NCI-H446 treated with DMSO at 0.1 percent for 48 hours (cell line): ENCODE measurements around the gene F2RL3.

Source experiments
- DNase-seq: peaks from one replicate; lab custom pipeline; 2025; lab: John Stamatoyannopoulos, UW

The F2RL3 gene

DNA sequence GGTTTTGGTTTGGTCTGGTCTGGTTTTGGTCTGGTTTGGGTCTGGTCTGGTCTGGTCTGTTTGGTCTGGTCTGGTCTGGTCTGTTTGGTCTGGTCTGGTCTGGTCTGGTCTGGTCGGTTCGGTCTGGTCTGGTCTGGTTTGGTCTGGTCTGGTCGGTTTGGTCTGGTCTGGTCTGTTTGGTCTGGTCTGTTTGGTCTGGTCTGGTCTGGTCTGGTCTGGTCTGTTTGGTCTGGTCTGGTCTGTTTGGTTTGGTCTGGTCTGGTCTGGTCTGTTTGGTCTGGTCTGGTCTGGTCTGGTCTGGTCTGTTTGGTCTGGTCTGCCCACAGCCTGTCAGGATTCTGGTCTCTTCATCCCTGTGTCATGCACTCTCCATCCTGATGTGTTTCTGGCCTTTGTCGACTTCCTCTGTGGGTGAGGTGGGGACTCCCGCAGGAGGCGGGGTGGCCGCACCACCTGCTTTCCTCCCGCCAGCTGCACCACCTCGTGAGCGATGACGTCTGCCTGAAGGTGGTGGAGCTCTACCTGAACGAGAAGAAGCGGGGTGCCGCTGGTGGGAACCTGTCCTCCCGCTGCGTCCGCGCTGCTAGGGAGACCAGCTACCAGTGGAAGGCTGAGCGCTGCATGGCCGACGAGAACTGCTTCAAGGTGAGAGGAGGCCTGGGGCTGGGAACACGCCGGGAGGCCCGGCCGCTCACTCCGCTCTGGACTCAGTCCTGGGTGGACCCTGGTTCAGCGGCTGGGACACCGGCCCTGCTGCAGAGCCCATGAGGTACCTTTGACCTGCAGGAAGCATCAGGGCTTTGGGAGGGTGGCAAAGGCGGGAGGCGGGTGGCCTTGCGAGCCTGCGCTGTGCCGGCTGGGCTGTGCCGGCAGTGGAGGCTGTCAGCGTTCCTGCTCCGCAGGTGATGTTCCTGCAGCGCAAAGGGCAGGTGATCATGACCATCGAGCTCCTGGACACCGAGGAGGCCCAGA, 12.9 kb upstream of the F2RL3 start:
- no peak for DNase-seq

DNA sequence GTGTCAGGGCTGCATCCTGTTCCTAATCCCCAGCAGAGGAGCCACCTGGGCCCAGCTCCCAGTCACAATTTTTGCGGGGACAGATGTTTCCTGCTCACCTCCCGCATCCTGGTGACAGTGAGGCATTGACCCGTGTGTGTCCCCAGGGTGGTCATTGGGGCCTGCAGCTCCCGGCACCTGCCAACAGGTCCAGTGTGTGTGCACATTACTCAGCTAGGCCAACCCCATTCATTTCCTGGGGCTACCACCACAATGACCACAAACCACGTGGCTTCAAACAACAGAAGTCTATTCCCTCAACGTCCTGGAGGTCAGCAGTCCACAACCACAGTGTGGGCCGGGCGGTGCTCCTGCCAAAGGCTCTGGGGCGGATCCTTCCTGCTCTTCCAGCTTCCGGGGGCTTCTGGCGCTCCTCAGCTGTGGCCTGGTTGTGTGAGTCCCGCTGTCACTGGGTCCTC, 11.9 kb upstream of the F2RL3 start:
- no peak for DNase-seq

DNA sequence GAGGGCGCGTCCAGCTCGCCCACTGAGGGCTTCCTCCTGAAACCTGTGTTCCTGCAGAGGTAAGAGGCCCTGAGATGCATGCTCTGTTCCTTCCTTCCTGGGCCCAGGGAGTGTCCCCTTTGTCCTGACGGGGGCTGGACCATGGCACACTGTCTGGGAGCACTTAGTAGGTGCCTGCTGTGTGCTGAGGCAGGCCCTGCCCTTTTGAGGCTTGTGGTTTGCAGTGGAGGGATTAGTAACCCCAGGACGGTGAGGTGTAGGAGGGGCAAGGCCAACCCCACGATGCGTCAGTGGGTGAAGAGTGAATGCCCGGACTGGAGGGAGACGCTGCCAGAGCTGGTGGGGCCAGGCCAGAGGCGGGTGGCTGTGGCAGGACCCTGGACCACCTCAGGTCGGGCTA, 11.2 kb upstream of the F2RL3 start:
- DNase-seq, result no peak

DNA sequence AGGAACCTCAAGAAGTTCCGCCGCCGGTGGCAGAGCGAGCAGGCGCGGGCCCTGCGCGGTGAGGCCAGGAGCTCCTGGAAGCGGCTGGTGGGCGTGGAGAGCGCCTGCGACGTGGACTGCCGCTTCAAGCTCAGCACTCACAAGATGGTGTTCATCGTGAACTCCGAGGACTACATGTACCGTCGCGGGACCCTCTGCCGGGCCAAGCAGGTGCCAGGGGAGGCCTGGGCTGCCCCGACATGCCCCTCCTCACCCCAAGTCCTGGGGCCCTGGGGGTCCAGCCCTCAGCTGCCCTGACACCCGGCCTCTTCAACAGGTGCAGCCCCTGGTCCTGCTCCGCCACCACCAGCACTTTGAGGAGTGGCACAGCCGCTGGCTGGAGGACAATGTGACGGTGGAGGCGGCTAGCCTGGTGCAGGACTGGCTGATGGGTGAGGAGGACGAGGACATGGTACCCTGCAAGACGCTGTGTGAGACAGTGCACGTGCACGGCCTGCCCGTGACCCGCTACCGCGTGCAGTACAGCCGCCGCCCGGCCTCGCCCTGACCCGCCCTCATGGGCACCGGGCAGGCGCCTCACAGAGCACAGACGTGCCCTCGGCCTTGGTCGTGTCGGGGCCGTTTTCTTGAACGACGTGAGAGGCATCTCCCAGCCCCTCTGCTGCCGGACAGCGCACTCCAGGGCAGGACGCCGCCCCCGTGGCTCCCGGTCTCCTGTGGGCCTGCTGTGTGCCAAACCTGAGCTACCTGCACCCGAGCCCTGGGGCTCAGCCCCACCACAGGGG, 10.4 kb upstream of the F2RL3 start:
- DNase-seq, result no peak

DNA sequence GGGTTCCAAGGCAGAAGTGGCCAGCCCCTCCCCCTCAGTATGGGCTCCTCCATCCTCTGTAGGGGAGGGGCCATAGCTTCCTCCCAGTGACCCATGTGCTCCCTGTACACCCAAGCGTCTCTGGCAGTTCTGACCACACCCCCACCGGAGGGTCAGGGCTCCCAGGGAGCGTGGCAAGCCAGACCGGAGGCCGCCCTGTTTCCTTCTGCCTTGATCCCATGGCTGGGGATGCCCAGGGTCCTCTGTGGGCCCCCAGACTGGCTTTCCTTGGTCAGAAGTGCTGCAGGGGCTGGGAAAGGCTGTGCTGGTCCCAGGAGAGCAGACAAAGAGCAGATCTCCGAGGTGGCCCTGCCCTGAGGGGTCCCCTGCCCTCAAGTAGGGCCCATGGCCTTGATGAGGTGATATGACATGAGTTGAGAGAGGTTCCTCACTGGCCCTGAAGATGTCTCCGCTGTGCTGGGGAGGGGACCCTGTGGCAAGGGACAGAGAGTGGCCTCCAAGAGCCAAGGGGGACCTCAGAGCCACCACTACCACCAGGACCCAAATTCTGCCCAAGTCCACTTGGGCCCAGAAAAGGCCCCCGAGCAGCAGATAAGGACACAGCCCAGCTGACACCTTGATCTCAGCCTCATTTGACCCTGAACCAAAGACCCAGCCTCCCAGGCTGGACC, 7.8 kb upstream of the F2RL3 start:
- DNase-seq, result no peak

DNA sequence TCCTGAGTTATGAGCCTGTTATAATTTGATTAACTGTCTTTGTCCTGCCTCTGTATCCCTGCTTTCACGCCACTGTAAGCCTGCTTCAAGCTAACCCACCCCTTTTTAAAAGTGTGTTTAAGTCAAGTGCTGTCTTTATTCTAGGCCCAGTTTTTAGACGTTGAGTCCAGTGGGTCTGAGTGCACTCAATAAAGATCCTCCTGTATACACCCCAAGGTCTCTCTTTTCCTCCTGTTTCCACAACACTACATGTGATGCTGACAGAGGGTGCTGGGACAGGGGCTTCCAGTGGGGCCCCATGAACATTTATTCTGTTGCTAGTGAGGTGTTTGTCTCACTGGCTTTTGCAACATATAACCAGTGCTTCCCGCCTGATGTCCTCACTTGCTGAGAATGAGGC, 6.7 kb upstream of the F2RL3 start:
- no peak for DNase-seq

DNA sequence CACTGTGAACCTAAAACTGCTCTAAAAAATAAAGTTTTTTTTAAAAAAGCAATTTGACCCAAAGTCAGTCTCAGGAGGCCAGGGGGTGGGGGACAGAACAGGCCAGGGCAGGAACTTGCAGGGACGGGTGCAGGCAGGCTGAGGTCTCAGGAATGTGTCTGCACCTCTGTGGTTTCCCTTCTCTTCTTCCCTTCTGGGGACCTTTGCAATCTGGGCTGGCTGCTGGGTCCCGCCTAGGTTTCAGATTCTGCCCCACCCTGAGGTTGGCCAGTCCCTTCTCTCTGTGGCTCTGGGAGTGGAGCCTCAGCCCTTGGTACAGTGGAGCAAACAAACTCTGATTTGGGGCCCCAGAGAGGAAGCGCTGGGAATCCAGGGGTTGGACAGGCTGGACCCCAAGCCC, 5.3 kb upstream of the F2RL3 start:
- no peak for DNase-seq

DNA sequence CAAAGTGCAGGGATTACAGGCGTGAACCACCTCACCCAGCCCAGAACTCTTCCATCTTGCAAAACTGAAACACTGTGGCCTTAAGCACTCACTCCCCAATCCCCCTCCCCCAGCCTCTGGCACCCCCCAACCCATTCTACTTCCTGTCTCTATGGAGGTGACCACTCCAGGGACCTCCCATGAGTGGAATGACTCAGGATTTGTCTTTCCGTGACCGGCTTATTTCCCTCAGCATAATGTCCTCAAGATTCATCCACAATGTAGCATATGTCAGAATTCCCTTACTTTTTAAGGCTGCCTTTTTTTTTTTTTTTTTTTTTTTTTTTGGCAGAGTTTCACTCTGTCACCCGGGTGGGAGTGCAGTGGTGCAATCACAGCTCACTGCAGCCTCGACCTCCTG, 3.6 kb upstream of the F2RL3 start:
- DNase-seq, result no peak

DNA sequence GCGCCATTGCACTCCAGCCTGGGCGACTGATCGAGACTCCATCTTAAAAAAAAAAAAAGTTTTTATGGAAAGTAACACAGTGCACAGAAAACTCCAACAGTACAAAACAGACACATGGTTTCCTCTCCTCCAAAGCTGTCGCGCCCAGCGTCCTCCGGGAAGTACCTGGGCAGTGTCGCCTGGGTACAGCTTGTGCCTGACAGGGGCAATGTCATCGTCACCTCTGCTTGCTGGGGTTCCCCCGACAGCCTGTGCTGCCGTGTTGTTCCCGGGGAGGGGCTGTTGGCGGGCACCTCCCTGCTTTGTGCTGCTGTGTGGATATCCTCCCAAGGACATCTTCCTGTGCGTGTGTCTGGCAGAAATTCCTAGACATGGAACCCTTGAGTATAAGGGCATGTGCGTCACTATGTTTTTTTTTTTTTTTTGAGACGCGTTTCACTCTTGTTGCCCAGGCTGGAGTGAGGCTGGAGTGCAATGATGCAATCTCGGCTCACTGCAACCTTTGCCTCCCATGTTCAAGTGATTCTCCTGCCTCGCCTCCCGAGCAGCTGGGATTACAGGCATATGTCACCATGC, 2.4 kb upstream of the F2RL3 start:
- no peak for DNase-seq

DNA sequence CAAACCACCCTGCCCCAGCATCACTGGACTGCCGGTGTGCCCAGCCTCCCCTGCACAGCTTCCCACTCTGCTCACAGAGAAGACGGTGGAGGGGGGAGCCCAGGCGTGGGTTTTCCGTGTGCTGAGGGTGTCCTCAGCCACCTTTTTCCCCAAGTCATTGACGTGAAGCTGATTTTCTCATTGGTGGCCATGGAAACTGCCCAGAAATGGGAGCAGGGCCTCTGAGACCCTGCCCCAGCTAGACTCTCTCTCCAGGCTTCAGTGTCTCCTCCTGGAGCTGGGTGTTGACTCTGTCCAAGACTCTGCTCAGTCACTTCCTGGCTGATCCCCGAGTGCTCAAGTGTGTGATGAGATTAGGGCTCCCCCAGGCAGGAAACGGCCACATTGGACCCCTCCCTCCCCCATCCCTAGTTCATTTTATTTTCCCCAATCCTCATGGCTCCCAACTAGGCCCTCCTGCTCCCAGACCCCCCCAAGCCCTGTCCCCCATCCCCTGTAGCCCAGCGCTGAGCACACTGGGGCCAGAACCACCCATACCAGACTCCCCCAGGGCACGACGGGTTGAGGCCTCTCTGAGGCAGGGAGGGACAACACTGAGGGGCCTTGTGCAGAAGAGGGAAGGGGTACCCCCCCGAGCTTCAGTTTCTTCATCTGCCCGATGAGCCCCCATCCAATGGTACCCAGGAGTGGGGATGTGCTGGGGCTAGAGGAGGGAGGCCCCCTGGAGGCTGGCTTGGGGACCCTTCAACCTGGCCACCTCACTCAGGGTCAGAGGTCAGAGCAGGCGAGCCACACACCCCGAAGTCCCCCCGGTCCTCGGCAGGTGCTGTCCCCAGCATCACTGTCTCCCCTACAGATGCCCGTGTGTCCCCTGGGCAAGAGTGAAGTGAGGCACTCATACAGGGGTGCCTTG, 1.2 kb upstream of the F2RL3 start:
- DNase-seq, result no peak

DNA sequence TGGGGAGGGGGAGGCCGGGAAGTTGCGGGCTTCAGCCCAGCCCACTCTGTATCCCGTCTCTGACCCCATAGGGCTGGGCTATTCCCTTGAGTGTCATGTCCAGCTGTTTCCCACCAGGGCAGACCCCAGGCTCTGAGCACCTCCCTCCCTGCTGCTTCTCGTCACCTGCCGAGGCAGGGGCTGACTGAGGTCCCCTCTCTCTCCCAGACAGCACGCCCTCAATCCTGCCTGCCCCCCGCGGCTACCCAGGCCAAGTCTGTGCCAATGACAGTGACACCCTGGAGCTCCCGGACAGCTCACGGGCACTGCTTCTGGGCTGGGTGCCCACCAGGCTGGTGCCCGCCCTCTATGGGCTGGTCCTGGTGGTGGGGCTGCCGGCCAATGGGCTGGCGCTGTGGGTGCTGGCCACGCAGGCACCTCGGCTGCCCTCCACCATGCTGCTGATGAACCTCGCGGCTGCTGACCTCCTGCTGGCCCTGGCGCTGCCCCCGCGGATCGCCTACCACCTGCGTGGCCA, 625 bp downstream of the F2RL3 start:
- DNase-seq, result no peak

DNA sequence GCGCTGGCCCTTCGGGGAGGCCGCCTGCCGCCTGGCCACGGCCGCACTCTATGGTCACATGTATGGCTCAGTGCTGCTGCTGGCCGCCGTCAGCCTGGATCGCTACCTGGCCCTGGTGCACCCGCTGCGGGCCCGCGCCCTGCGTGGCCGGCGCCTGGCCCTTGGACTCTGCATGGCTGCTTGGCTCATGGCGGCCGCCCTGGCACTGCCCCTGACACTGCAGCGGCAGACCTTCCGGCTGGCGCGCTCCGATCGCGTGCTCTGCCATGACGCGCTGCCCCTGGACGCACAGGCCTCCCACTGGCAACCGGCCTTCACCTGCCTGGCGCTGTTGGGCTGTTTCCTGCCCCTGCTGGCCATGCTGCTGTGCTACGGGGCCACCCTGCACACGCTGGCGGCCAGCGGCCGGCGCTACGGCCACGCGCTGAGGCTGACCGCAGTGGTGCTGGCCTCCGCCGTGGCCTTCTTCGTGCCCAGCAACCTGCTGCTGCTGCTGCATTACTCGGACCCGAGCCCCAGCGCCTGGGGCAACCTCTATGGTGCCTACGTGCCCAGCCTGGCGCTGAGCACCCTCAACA, 1.2 kb downstream of the F2RL3 start:
- DNase-seq, result no peak

DNA sequence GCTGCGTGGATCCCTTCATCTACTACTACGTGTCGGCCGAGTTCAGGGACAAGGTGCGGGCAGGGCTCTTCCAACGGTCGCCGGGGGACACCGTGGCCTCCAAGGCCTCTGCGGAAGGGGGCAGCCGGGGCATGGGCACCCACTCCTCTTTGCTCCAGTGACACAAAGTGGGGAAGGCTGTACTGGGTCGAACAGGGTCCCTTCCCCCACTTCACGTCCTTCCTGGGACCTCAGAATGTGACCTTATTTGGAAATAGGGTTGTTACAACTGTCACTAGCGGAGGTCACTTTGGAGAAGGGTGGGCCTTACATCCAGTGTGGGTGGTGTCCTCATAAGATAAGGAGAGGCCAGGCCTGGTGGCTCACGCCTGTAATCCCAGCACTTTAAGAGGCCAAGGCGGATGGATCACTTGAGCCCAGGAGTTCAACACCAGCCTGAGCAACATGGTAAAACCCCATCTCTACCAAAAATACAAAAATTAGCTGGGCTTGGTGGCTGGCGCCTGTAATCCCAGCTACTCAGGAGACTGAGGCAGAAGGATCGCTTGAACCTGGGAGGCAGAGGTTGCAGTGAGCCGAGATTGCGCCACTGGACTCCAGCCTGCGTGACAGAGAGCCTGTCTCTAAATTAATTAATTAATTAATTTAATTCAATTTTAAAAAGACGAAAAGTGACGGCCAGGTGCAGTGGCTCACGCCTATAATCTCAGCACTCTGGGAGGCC, 1.8 kb downstream of the F2RL3 start:
- DNase-seq, result no peak

DNA sequence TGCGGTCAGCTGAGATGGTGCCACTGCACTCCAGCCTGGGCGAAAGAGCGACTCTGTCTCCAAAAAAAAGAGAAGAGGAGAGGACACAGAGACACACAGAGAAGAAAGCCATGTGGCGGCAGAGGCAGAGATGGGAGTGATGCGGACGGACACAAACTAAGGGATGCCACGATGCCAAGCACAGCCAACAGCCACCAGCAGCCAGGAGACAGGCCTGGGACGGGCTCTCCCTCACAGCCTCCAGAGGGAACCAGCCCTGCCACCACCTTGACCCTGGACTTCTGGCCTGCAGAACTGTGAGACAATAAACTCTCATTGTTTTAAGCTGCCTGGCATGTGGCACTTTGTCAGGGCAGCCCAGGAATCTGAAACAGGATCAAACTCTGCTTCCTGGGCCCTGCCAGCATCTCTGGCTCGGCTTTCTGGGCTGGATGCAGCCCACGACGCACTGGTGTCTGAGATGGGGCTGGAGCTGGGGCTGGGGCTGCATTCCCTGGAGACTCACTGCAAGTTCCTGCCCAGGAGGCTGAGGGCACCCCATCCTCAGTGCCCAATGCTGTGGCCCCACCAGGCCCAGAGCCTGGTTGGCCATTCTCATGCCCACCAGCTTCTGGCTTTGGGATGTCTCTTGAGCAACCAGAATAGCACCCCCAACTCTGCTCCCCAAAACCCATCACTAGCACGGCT, 3.0 kb downstream of the F2RL3 start:
- no peak for DNase-seq

DNA sequence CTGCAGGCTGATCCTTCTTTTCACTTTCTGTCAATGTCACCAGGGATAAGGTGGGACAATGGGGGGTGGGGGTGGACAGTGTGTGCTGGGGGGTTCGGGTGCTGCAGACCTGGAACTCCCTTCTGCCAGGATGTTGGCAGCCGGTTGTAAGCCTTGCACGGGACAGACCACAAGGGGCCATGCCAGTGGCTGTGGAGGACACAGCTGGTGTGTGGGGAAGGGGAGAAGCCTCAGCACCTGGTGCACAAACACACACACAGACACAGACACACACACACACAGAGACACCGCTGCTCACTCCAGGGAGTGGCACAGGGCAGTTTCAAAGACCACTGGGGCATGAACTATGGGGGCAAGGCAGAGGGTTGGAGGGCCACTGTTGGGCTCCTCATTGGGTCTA, 3.6 kb downstream of the F2RL3 start:
- no peak for DNase-seq

DNA sequence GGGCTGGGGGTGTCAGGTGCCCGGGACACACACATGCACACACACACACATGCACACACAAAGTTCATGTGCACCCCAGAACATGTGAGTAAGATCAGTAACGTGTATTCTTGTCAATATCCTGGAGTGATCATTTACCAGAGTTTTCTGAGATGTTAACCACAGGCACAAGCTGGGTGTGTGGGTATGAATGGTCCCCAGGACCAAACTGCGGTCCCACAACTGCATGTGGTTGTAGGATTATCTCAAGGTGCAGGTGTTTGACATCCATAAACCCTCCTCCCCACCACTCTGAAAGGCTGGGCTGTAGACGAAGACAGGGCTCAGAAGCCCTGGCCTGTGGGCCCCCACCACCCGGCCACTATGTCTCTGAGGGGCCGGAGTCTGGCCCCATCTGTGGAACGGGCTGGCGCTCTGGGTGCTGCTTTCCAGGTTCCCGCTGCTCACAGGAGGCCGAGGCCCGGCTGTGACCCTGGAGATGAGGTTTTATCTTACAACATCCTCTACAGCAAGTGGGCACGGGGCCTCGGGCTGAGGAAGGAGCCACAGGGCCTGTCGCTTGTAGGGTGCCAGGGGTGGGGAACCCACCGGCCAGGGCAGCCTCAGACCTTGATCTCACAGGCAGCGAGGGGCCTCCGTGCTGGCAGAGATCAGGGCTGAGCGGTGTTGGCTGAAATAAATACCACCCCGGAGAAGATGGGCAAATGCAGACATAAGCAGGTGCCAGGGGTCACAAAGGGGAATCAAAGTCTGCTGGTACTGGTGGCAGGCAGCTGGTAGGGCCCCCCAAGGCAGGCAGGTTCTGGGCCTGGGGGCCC, 4.3 kb downstream of the F2RL3 start:
- DNase-seq, result no peak

DNA sequence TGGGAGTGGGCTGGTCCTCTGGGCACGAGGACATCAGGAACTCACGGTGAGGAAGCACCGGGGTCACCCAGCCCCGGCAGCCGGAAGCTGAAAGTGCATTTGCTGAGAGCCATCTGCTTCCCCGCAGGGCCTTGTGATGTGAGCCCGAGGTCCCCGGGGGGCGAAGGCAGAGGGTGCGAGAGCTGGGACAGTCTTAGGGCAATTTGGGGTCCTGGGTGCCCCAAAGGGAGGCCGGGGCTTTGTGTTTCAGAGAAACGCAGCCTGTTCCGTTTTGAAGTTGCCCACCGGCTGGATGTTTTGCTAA, 4.8 kb downstream of the F2RL3 start:
- no peak for DNase-seq

DNA sequence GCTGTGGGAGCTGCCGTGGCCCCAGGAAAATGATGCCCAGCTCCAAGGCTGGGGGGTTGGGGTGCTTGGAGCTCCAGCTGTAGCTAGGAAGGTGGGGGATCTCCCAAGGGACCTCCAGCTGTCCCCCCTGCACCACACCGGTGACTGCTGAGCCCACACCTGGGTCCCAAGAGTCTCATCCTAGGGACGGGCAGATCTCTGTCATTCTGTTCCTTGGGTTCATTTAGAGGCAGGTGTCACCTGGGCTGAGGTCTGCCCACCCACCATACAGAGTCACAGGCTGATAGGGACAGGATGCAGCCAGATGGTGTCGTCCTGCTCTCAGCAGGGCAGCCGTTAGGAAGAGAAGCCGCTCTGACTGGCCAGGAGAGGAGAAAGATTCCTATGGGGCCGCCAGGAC, 5.3 kb downstream of the F2RL3 start:
- DNase-seq, result no peak
